Stomach (tissue), 9 donors: ENCODE results near the gene PADI3. TPM values are rescaled to one million over a fixed set of nuclear protein-coding genes. Genes with fewer than 3 reads are reported as not detected.

Source experiments
- DNase-seq, 2 donors: peaks; one replicate each; pipeline versions ENCODE4 v3.0.0 to v3.0.0-alpha.2; 2013 to 2019
- H3K27ac ChIP-seq, 5 donors: fragments of 200-600 bp in 4 of 5; sonication (generic) in 4 of 5; one replicate each; pipeline ENCODE4 v1.5.1; 2013 to 2019; ENCODE audit warnings: mild to moderate bottlenecking in 1 of 5, moderate library complexity in 1 of 5
- H3K27me3 ChIP-seq, 3 donors: fragments of 200-600 bp; sonication (generic); one replicate each; pipeline ENCODE4 v1.5.1; 2017 to 2019; ENCODE audit warnings: mixed run types in 1 of 3
- H3K36me3 ChIP-seq, 4 donors: fragments of 200-600 bp; sonication (generic); 1 replicate in 3 of 4; 2 replicates in 1 of 4; pipeline ENCODE4 v1.5.1; 2016 to 2019
- H3K4me1 ChIP-seq, 4 donors: fragments of 200-600 bp; sonication (generic); one replicate each; pipeline ENCODE4 v1.5.1; 2016 to 2019
- H3K4me3 ChIP-seq, 4 donors: fragments of 200-600 bp; sonication (generic) in 3 of 4; one replicate each; pipeline ENCODE4 v1.5.1; 2016 to 2019; ENCODE audit warnings: mild to moderate bottlenecking in 1 of 4
- H3K9me3 ChIP-seq, 4 donors: fragments of 200-600 bp; sonication (generic); one replicate each; pipeline ENCODE4 v1.5.1; 2016 to 2019
- EP300 ChIP-seq: sonication (generic); formaldehyde crosslinking; IDR thresholded peaks from one replicate; pipeline ENCODE4 v1.6.1; 2017; ENCODE audit warnings: antibody characterized with exemption
- POLR2A ChIP-seq, 4 donors: fragments of 450-650 bp; IDR thresholded peaks; one replicate each; pipeline ENCODE4 v1.6.1; 2016; ENCODE audit warnings: antibody characterized with exemption in 4 of 4, control low read depth in 2 of 4, mild to moderate bottlenecking in 1 of 4, moderate library complexity in 1 of 4
- POLR2AphosphoS5 ChIP-seq, 3 donors: sonication (generic); formaldehyde crosslinking; IDR thresholded peaks; one replicate each; pipeline ENCODE4 v1.6.1; 2016; ENCODE audit warnings: antibody characterized with exemption in 3 of 3
- WGBS, 5 donors: extraction: QIAGEN DNeasy Blood & Tissue Kit in 3 of 5; methylation state at CpG; one replicate each; pipeline versions ENCODE4 v1.1.5 to v1.1.7; 2013 to 2018; 5-methylcytosine and 5-hydroxymethylcytosine counted together
- intact Hi-C: fragments of 100-400 bp; cut with DNase I; formaldehyde crosslinking; loops from one replicate; pipeline ENCODE4 v1.15.1; 2023; ENCODE audit warnings: low total_unique reads
- polyA plus RNA-seq, 3 donors: library from polyadenylated mRNA; stranded (reverse); fragments of 200-250 nt; gene quantifications; one replicate each; pipeline ENCODE4 v1.2.3, GENCODE V29; 2013
- total RNA-seq, 5 donors: library from RNA; depleted of rRNA; stranded (reverse); fragments of >200 nt; gene quantifications; one replicate each; pipeline versions ENCODE4 v1.1.0 to v1.2.3, GENCODE V29; 2014 to 2016
- TF ChIP-seq, protein P1 (sequence below), 7 experiments: fragments of 450-650 bp in 4 of 7; fragments of 200-600 bp in 3 of 7; sonication (generic) in 3 of 7; IDR thresholded peaks; one replicate each; pipeline ENCODE4 v1.5.1; 2016 to 2019; ENCODE audit warnings: antibody characterized with exemption in 7 of 7, control low read depth in 2 of 7, mild to moderate bottlenecking in 1 of 7
- donor health status: healthy with polysubstance abuse.
- donor health status: Bipolar disorder and iron deficiency.
- donor health status: healthy.

PADI3 gene
- total and polyA plus RNA-seq, 8 donors: 5.4 TPM; not detected in 7

GRCh38 chr1:17232759-17233661, 15.9 kb upstream of the PADI3 start:
- H3K9me3 ChIP-seq: no peaks in the 10 kb centered on the region
- WGBS, 5 donors: 62 to 76% (median 72%) methylated on average over 21 to 22 of the region's 22 CpGs
- H3K36me3 ChIP-seq: no peaks in the 10 kb centered on the region
- no peak overlapping the region for H3K27ac ChIP-seq
- DNase-seq: no peak
- intact Hi-C loops: loop anchor here (10.0 kb wide), 1 partner anchor 278 kb away; no protein-coding TSS in a partner anchor
- H3K4me1 ChIP-seq: peaks cover 0 to 13% (median 10%) of the 10 kb centered on the region in 4 donors
- TF ChIP-seq POLR2AphosphoS5 (IDR thresholded peaks at IDR 0.05): no peak
- no peak for TF ChIP-seq POLR2A (IDR thresholded peaks at IDR 0.05)
- TF ChIP-seq, protein P1, sequence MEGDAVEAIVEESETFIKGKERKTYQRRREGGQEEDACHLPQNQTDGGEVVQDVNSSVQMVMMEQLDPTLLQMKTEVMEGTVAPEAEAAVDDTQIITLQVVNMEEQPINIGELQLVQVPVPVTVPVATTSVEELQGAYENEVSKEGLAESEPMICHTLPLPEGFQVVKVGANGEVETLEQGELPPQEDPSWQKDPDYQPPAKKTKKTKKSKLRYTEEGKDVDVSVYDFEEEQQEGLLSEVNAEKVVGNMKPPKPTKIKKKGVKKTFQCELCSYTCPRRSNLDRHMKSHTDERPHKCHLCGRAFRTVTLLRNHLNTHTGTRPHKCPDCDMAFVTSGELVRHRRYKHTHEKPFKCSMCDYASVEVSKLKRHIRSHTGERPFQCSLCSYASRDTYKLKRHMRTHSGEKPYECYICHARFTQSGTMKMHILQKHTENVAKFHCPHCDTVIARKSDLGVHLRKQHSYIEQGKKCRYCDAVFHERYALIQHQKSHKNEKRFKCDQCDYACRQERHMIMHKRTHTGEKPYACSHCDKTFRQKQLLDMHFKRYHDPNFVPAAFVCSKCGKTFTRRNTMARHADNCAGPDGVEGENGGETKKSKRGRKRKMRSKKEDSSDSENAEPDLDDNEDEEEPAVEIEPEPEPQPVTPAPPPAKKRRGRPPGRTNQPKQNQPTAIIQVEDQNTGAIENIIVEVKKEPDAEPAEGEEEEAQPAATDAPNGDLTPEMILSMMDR (IDR thresholded peaks at IDR 0.05): no peak
- no peak for TF ChIP-seq EP300
- peaks cover 0 to 20% (median 0%) of the 10 kb centered on the region in 3 donors for H3K27me3 ChIP-seq
- H3K4me3 ChIP-seq: no peak overlapping the region

DNA sequence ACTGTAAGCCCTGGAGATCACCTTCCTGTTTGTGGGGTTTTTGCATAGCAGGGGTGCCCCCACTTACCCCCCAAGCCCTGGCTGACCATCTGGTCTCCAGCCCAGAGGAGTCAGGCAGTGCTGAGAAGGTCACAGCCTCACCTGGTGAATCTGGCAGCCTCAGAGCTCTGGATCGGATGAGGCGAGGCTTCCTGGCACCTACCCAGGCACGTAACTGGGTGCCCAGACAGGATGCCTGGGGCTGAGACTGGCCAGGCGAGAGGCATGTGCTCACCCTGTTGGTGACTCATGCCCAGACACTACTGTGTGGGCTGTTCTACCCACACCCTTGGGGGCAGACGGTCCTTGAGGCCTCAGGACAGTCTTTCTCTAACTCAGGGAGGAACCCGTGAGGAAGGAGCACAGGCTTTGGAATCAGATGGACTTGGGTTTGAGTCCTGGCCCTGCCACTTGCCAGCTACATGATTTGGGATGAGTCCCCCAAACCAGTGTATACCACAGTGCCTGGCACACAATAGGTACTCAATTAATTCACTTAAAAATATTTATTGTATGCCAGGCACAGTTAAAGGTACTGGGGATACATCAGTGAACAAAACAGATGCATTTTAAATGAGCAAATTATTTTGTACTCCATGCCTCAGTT, 15.1 kb upstream of the PADI3 start:
- H3K4me3 ChIP-seq: no peak overlapping the region
- DNase-seq: peak; percentile 29 to 41
- no peak for TF ChIP-seq POLR2A (IDR thresholded peaks at IDR 0.05)
- TF ChIP-seq POLR2AphosphoS5 (IDR thresholded peaks at IDR 0.05): peak in 1 of 3 donors; percentile 43
- TF ChIP-seq EP300: no peak
- TF ChIP-seq, protein P1 (IDR thresholded peaks at IDR 0.05): no peak
- no peaks in the 10 kb centered on the region for H3K36me3 ChIP-seq
- intact Hi-C loops: loop anchor here (10.0 kb wide), 1 partner anchor 279 kb away; no protein-coding TSS in a partner anchor
- peaks cover 0 to 20% (median 0%) of the 10 kb centered on the region in 3 donors for H3K27me3 ChIP-seq
- H3K9me3 ChIP-seq: no peaks in the 10 kb centered on the region
- H3K4me1 ChIP-seq: peaks cover 0 to 13% (median 10%) of the 10 kb centered on the region in 4 donors
- no peak overlapping the region for H3K27ac ChIP-seq
- 10 to 51% (median 18%) methylated on average over 5 to 6 of the region's 6 CpGs for WGBS, 5 donors

DNA sequence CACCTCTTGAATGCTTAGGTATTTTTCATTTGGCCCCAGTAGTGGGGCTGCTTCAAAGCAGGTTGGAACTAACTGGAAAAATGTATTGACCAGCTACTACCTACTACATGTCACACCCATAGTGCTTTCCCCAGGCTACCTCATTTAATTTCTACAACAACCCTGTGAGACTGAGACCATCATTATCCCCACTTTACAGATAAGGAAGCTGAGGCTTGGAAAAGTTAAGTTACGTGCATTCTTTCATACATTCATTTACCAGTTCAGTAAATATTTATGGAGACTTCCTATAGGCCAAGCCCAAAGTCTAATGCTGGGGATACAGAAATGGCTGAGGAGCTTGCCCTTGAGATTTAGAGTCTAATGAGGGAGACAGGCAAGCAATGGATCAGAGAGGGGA, 14.5 kb upstream of the PADI3 start:
- intact Hi-C loops: loop anchor here (10.0 kb wide), 1 partner anchor 280 kb away; no protein-coding TSS in a partner anchor
- no peak for DNase-seq
- peaks cover 0 to 13% (median 7%) of the 10 kb centered on the region in 4 donors for H3K4me1 ChIP-seq
- 73 to 86% (median 80%) methylated on average over 1 of the region's 1 CpG for WGBS, 5 donors
- no peak overlapping the region for H3K4me3 ChIP-seq
- H3K9me3 ChIP-seq: no peaks in the 10 kb centered on the region
- H3K27ac ChIP-seq: no peak overlapping the region
- H3K27me3 ChIP-seq: peaks cover 0 to 20% (median 0%) of the 10 kb centered on the region in 3 donors
- TF ChIP-seq, protein P1 (IDR thresholded peaks at IDR 0.05): no peak
- H3K36me3 ChIP-seq: no peaks in the 10 kb centered on the region

DNA sequence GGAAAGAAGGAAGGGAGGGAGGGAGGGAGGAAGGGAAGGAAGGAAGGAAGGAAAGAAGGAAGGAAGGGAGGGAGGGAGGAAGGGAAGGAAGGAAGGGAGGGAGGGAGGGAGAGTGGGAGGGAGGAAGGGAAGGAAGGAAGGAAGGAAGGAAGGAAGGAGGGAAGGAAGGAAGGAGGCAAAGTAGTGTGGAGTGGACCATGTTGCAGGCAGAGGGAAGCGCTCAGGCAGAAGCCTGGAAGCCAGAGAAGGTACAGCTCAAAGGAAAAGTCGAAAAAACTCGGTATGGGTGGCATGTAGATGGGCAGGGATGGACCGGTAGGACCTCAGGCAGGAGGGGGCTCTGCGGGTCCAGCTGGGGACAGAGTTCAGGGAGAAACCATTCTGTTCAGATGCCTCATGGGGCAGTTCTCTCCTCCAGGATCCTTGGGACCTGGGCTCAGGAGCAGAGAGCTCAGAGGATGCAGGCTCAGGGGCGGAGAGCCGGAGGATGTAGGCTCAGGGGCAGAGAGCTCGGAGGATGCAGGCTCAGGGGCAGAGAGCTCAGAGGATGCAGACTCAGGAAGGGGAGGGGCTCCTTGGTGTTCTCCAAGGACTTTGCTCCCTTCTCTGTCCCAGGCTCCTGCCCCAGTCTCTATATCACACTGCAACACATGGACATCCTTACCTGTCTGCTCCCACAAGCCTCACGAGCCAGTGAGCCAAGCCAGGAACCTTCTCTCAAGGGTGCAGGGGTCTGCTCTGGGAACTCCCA, 13.6 kb upstream of the PADI3 start:
- Histone ChIP-seq H3K4me3 (no peak overlapping the region), H3K4me1 (peaks cover 0 to 13% (median 7%) of the 10 kb centered on the region in 4 donors), H3K9me3 (no peaks in the 10 kb centered on the region), H3K27ac (no peak overlapping the region), H3K27me3 (peaks cover 0 to 29% (median 0%) of the 10 kb centered on the region in 3 donors), H3K36me3 (no peaks in the 10 kb centered on the region)
- intact Hi-C loops: loop anchor here (5.0 to 10.0 kb wide), 3 partner anchors 113 to 281 kb away; no protein-coding TSS in a partner anchor
- WGBS, 5 donors: 73 to 86% (median 86%) methylated on average over 9 of the region's 9 CpGs
- DNase-seq: no peak
- TF ChIP-seq, protein P1 (IDR thresholded peaks at IDR 0.05): no peak
- TF ChIP-seq POLR2AphosphoS5 (IDR thresholded peaks at IDR 0.05) (no peak), POLR2A (IDR thresholded peaks at IDR 0.05) (no peak), EP300 (no peak)
